Fibroblast of skin of scalp (primary cell): ENCODE measurements around the gene TBC1D23. TPM values are rescaled to one million over a fixed set of nuclear protein-coding genes. Genes with fewer than 3 reads are reported as not detected.
"Not testable (repeated sequence)": the region's sequence is repeated elsewhere in the genome, so short reads cannot be mapped to it uniquely, and the experiment has no call there.

ENCODE experiments used
- DNase-seq: peaks from one replicate; pipeline ENCODE4 v3.0.0-alpha.2; 2013
- polyA plus RNA-seq, 2 experiments: library from polyadenylated mRNA; unstranded; fragments of 120-200 nt; gene quantifications; one replicate each; pipeline ENCODE4 v1.2.1, GENCODE V29; 2013; ENCODE audit not compliant: insufficient read length in 2 of 2

TBC1D23 gene
- polyA plus RNA-seq (2013, experiment 1 of 2; ENCODE audit: insufficient read length), result 33.6 TPM
- polyA plus RNA-seq (2013, experiment 2 of 2; ENCODE audit: insufficient read length), result 38.1 TPM

DNA sequence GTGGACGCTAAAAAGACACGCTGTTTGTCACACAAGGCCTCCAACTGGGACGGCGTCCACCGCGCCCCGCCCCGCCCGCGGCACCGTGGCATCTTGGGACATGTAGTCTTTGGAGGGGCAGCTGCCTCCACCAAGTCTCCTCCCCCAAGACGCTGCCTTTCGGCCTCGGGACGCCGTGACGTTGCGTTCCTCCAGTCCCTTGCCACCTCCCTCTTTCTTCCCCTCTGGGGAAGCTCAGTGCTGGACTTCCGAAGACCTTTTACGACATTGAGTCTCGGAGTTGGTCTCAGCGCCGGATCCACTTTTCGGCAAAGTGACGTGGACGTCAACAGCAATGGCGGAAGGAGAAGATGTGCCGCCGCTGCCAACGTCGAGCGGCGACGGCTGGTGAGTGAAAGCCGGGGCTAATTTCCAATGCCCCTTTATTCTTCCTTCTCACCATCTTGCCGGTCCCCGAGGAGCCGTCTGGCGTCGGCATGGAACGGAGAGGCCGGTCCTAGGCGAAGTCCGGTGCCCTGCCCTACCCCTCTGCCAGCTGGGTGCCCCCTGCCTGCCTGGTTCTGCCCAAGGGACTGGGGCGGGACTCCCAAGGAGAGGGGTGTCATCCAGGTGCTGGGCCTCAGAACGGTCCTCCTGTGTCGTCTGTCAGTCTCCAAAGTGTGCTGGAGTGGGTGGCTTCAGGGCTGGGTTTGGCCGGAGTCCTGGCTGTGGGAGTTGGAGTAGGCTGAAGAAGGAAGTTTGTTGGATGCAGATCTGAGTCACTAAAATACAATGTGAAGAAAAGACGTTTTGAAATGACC, at the start of gene TBC1D23:
TBC1D23 (plus strand) TSS at position 308 of the 800 bp plus-strand sequence; CDS start at position 335, 27 bp downstream.
- DNase-seq, result peak; percentile 100

DNA sequence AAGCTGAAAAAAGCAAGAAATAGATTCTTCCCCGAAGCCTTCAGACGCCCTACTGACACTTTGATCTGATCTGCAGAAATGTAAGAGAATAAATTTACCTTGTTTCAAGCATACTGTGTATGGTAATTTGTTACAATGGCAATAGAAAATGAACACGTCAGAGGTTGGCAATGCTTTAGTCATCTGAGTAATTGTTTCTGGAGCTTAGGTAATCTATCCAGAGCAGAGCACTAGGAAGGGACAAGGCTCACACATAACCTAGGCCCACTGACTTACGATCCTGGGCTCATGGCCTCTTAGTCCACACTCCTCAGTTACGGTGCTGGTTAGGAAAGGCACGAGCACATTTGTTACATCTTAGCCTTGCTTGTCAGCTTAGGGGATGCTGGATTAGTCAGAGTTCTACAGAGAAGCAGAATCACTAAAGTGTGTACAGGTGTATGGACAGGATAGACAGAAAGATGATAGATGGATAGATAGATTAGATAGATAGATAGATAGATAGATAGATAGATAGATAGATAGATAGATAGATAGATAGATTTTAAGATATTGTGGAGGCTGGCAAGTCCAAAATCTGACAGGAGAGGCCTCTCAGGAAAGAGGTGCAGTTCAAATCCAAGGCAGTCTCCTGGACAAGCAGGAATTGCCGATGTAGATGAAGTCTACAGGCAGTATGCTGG, 46.8 kb upstream of the TBC1D23 start:
- no peak for DNase-seq

- no peak for DNase-seq
These were observed 46.2 kb upstream of the TBC1D23 start for GRCh38 chr3:100214574-100214964.

DNA sequence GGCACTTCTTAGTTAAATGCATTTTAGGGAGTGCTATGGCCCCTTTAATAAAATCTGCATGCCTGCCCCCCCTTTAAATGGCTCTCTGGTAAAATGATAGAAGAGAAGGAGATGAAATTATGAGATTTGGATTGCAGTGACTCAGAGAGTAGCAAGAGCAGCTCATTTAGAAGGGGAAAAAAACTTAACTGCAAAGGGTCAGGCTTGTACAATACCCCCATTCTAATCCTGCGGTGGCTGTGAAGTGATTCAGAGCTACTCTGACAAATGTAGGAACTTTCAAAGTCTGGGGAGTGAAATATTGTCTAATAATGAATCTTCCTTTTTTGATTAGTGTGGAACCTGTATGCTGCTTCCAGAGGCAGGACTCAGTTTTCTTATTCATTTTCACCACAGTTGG, 44.1 kb upstream of the TBC1D23 start:
- DNase-seq, result no peak

DNA sequence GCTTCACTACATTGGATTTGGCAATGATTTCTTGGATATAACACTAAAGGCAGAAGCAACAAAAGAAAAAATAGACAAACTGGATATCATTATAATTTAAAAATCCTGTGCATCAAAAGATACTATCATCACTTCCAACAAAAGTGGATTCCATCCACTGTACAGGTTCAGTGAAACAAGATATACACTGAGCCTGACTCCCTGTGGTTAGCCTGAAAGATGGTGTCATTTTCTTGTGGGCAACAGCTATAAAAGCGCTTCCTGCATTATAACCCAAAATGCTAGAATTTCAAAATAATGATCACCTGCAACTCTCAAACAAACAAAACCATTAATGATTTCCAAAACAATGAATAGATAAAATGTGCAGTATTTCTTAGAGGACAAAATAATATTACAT, 39.6 kb upstream of the TBC1D23 start:
- no peak for DNase-seq

DNA sequence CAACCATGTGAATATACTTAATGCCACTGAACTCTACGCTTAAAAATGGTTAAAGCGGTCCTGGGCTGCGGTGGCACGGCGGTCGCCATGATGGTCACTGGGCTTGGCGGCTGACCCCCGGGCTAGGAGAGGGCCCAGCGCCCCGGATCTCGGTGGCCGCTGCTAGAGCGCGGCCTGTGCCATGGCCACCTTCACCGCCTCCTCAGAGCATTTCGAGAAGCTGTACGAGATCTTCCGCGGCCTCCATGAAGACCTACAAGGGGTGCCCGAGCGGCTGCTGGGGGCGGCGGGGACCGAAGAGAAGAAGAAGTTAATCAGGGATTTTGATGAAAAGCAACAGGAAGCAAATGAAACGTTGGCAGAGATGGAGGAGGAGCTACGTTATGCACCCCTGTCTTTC, 35.6 kb upstream of the TBC1D23 start:
- no peak for DNase-seq

DNA sequence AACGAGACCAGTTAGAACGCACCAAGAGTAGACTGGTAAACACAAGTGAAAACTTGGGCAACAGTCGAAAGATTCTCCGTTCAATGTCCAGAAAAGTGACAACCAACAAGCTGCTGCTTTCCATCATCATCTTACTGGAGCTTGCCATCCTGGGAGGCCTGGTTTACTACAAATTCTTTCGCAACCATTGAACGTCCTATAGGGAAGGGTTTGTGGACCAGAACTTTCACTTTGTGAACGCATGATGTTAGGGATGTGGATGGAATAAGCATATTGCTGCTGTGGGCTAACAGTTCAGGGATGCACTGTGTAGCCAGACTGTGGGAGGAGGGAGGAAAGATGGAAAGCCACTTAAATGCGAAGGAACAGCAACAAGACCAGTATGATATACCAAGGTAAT, 34.9 kb upstream of the TBC1D23 start:
- no peak for DNase-seq

DNA sequence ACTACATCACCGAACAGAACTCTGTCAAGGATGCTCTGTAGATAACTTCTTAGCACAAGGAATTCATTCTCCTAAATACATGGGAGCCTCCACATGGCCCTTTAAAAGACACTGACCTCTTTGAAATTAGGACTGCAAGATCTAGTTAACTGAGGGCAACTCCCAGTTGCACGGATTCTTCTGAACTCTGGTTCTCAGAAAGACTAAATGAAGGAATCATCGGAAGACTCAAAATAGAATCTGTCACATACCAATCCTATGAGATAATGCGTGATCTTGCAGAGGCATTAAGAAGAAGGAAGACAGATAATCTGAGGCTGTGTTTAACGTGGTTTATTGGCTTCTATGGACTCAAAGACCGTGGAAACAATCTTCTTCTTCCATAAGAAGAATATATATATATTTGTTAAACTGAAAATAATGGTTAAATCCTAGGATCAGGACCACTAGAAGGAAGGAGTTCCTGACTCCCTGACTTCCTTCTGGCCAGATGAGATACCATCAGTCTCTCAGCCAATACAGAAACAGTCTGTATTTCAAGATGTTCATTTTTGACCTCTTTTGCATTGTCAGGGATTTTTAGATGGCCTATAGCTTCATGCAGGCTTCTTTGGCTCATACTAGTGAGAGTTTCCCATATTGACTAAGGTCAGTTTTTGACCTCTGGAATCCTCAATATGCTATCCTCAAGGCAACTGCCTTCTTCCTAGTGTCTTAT, 33.9 kb upstream of the TBC1D23 start:
- DNase-seq, result peak; percentile 82

GRCh38 chr3:100227511-100227921, 33.3 kb upstream of the TBC1D23 start:
- no peak for DNase-seq

- no peak for DNase-seq
These were observed 32.5 kb upstream of the TBC1D23 start for GRCh38 chr3:100228247-100228646.

- DNase-seq, result not testable (repeated sequence)
These were observed 31.6 kb upstream of the TBC1D23 start for GRCh38 chr3:100229188-100229587.

GRCh38 chr3:100230710-100231109, 30.1 kb upstream of the TBC1D23 start:
- peak; percentile 56 for DNase-seq

GRCh38 chr3:100231668-100232067, 29.1 kb upstream of the TBC1D23 start:
- DNase-seq, result peak; percentile 51

DNA sequence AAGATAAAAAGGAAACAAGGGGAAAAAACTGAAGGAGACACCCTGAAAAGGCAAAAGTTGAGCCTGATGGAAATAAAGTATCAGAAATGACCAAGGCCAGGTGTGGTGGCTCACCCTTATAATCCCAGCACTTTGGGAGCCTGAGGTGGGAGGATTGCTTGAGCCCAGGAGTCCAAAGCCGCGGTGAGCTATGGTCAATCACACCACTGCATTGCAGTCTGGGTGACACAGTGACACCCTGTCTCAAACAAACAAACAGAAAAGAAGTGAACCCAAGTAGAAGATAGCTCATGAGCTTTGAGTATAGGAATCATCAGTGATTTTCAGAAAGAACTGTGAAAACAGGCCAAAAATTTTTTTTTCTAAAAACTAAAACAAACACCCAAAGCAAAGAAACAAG, 26.4 kb upstream of the TBC1D23 start:
- no peak for DNase-seq

- no peak for DNase-seq
These were observed 22.2 kb upstream of the TBC1D23 start for GRCh38 chr3:100238599-100238998.

DNA sequence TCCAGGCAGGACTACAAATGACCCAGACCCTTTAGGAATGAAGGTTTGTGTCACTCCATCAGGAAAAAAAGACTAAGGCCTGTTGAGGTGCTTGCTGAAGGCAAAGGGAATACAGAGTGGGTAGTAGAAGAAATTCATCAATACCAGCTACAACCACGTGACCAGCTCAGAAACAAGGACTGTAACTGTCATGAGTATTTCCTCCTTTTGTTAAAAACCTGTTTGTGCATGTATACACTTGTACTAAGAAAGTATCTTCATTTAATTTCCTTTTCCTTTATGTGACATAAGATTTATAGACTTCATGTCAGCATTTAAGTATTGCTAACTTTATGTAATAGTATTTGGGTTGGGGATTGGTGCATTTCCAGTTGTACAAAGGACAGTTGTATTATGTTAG, 18.3 kb upstream of the TBC1D23 start:
- not testable (repeated sequence) for DNase-seq

- no peak for DNase-seq
These were observed 16.5 kb upstream of the TBC1D23 start for GRCh38 chr3:100244264-100244663.

DNA sequence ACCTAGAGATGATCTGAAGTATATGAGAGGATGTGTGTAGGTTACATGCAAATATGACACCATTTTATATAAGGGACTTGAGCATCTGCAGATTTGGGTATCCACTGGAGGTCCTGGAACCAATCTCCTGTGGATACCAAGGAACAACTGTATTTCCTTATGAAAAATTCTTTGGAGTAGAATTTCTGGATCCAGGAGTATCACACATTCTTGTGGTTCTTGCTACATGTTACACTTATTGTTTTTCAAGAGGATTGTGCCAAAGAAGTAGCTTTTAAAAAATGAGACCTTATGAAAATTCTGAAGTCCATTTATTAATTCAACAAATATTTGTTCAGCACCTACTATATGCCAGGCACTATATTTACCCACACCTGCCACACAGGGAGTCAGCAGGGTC, 15.7 kb upstream of the TBC1D23 start:
- peak; percentile 39 for DNase-seq

DNA sequence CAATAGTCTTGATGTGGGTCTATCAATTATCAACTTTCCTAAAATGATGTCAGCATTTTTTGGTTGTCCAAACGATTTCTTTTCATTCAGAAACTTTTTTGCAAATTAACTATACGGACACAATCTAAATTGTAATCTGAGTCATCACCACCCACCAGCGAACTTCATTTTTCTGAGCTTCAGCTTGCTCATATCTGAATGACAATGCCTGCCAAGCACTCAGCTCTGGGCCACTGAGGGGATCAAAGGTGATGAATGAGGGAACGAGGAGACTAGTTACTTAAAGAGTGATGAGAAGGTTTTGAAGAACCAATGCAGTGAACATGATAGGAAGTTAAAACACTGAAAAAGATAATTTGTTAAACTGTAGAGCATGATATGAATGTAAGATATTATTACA, 14.9 kb upstream of the TBC1D23 start:
- peak; percentile 51 for DNase-seq

GRCh38 chr3:100246999-100247398, 13.8 kb upstream of the TBC1D23 start:
- DNase-seq, result no peak

DNA sequence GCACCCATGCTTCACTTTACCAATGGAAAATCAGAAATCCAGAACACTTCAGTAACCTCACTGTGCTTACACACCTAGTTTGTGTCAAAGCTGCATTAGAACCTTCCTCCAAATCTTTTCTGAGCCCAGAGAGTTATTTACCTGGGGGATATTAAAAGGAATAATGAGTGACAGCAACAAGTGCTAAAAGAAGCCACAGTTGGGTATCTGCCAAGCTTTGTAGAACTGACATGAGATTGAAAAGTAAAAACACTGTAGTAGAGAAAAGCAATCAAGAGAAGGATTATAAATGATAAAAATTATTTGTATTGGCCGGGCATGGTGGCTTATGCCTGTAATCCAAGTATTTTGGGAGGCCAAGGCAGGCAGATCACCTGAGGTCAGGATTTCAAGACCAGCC, 8.8 kb upstream of the TBC1D23 start:
- no peak for DNase-seq

DNA sequence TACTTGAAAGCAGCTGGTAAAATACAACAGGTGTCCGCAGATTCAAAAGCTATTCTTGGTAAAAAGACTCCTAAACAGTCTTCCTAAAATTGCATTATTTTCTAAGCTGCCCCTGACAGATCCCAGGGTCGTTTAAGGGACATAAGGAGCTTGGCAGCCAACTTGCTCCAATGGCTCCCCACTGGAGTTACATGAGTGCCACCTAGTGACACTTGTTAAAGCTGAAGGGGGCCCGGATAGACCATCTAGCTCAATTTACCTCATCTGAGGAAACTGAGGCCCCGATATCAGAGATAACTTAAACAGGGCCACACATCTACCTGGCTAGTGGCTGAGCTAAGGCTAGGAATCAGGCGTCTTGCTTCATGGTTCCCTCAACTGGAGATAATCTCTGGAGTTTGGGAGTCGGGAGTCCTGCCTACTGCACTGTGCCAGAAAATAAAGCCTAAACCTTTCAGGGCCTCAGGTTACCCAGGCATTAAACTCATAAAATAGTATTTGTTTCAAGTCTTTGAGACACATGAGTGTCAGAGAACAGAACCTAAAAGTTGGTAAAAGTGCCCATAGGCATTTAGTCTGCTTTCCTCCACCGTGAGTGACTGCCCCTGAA, 6.5 kb upstream of the TBC1D23 start:
- DNase-seq, result peak; percentile 83

DNA sequence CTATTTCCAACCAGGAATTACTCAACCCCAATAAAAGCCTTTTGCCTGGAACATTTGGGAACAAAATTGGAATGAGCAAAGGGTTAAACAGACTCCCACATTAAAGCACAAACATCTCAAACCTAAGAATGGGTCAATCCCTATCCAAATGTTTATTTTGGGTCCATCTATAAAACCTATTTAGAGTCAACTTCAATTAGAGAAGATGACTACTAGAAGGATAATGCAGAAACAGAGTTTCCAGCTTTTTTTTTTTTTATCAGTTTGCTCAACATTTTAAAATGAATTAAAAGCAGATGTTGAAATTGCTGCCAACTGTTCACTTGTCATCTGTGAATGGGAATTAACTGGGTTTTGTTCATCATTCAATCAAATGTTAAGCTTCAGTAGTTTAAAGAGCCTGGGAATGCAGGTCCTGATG, 4.1 kb upstream of the TBC1D23 start:
- DNase-seq, result peak; percentile 73
